Ovary (tissue), 9 donors: Measurements from ENCODE around the gene ARHGAP33. TPM values are rescaled to one million over a fixed set of nuclear protein-coding genes. Genes with fewer than 3 reads are reported as not detected.

Experiments used
- DNase-seq, 5 donors: peaks; one replicate each; pipeline ENCODE4 v3.0.0-alpha.2; 2019 to 2020
- H3K27ac ChIP-seq, 2 donors: fragments of 200-600 bp; one replicate each; pipeline versions ENCODE4 v1.5.1 to v1.8.0; 2019 to 2022
- H3K27me3 ChIP-seq: fragments of 200-600 bp; one replicate; pipeline ENCODE4 v1.8.0; 2022
- H3K36me3 ChIP-seq: fragments of 200-600 bp; sonication (generic); one replicate; pipeline ENCODE4 v1.5.1; 2019
- H3K4me1 ChIP-seq: one replicate; pipeline ENCODE4 v1.8.1; 2013; ENCODE audit warnings: mild to moderate bottlenecking, moderate library complexity; ENCODE audit not compliant: insufficient read depth
- H3K4me3 ChIP-seq: fragments of 200-600 bp; sonication (generic); one replicate; pipeline ENCODE4 v1.5.1; 2017
- H3K9me3 ChIP-seq, 2 donors: fragments of 200-600 bp in 1 of 2; sonication (generic) in 1 of 2; one replicate each; pipeline versions ENCODE4 v1.5.1 to v1.8.1; 2013 to 2019; ENCODE audit warnings: mild to moderate bottlenecking in 1 of 2, moderate library complexity in 1 of 2
- EP300 ChIP-seq: sonication (generic); formaldehyde crosslinking; IDR thresholded peaks from one replicate; pipeline ENCODE4 v1.6.1; 2017; ENCODE audit warnings: antibody characterized with exemption
- POLR2A ChIP-seq: fragments of 450-650 bp; IDR thresholded peaks from one replicate; pipeline ENCODE4 v1.6.1; 2017; ENCODE audit warnings: antibody characterized with exemption, mild to moderate bottlenecking, moderate library complexity
- WGBS, 3 donors: extraction: QIAGEN DNeasy Blood & Tissue Kit in 1 of 3; methylation state at CpG; one replicate each; pipeline versions ENCODE4 v1.1.5 to v1.1.7; 2013 to 2017; 5-methylcytosine and 5-hydroxymethylcytosine counted together
- intact Hi-C, 4 donors: fragments of 100-400 bp; cut with DNase I; formaldehyde crosslinking; loops; one replicate each; pipeline versions ENCODE4 v1.11.0 to v1.15.1; 2022 to 2023
- polyA plus RNA-seq, 2 donors: library from polyadenylated mRNA; stranded (reverse); fragments of 200-250 nt in 1 of 2; fragments of 350-450 nt in 1 of 2; fragmentation: Illumina TruSeq in 1 of 2; extraction: RNeasy Lipid Tissue Mini Kit (QIAGEN cat#74804) in 1 of 2; gene quantifications; one replicate each; pipeline ENCODE4 v1.2.3, GENCODE V29; 2013 to 2014
- total RNA-seq, 7 donors: library from RNA; depleted of rRNA in 2 of 7; stranded (reverse); fragments of >200 nt in 2 of 7; fragmentation: NEBNext Ultra II Directional in 3 of 7; extraction: Animal tissue kit (Norgen Biotek cat#: 25700) in 3 of 7; gene quantifications; one replicate each; pipeline versions ENCODE4 v1.1.0 to v1.2.4, GENCODE V29; 2016 to 2023
- TF ChIP-seq, protein P1 (sequence below), 3 donors: fragments of 450-650 bp in 2 of 3; fragments of 200-600 bp in 1 of 3; IDR thresholded peaks; one replicate each; pipeline versions ENCODE4 v1.5.1 to v1.8.0; 2016 to 2022; ENCODE audit warnings: antibody characterized with exemption in 3 of 3, mild to moderate bottlenecking in 1 of 3
- donor health status: DM: no; HTN: no; CAD: no; lungs with moderate emphysema.
- donor health status: DM: no; HTN: no; CAD: no.
- donor health status: Bipolar disorder and iron deficiency.
- donor health status: DM: yes; HTN: yes; CAD: no.
- donor health status: DM: no; HTN: no; CAD: no.
- donor health status: DM: yes; HTN: yes; CAD: no.

The ARHGAP33 gene
- total and polyA plus RNA-seq, 9 donors: 0.95 to 52.7 (median 32.7) TPM

DNA sequence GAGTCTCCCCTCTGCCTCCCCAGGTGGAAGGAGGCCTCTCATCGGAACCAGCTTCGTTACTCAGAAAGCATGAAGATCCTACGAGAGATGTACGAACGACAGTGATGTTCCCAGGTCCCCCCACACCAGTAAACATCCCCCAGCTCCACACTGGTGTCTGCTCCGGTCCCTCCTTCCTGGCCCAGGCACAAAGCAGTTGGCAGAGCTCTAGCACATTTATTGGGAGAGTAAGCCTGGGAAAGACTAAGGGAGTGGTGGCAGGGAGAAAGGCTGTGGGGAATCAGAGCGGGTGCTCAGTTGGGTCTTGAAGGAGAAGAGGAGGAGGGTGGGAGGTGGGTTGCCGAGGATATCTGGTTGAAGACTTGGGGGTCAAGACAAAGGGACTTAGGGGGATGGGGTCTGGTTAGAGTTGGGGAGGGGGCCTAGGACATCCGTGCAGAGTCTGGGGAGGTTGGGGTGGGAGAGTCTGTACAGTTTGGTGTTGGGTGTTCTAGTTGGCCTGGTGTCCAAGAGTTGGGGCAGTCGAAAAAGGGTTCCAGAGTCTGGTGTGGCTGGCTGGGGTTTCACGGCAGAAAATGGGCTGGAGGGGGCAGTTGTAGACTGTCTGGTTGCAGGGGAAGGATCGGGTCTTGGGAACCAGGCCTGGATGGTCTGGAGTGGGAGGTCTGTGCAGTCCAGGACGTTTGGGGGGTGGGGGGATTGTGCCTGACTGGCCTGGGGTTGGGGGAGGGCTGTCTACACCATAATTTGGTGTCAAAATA, 20.8 kb upstream of the ARHGAP33 start:
- TF ChIP-seq EP300 (no peak), POLR2A (no peak)
- TF ChIP-seq, protein P1, sequence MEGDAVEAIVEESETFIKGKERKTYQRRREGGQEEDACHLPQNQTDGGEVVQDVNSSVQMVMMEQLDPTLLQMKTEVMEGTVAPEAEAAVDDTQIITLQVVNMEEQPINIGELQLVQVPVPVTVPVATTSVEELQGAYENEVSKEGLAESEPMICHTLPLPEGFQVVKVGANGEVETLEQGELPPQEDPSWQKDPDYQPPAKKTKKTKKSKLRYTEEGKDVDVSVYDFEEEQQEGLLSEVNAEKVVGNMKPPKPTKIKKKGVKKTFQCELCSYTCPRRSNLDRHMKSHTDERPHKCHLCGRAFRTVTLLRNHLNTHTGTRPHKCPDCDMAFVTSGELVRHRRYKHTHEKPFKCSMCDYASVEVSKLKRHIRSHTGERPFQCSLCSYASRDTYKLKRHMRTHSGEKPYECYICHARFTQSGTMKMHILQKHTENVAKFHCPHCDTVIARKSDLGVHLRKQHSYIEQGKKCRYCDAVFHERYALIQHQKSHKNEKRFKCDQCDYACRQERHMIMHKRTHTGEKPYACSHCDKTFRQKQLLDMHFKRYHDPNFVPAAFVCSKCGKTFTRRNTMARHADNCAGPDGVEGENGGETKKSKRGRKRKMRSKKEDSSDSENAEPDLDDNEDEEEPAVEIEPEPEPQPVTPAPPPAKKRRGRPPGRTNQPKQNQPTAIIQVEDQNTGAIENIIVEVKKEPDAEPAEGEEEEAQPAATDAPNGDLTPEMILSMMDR (IDR thresholded peaks at IDR 0.05): no peak
- H3K9me3 ChIP-seq: no peaks in the 10 kb centered on the region
- H3K36me3 ChIP-seq: no peaks in the 10 kb centered on the region
- H3K27ac ChIP-seq: peak overlapping the region; percentile 90 to 97
- no peak overlapping the region for H3K4me3 ChIP-seq
- H3K27me3 ChIP-seq: no peaks in the 10 kb centered on the region
- WGBS, 3 donors: 69 to 73% (median 70%) methylated on average over 13 of the region's 13 CpGs
- peak in 4 of 5 donors; percentile 46 to 58 (median 58) for DNase-seq
- peaks cover 12% of the 10 kb centered on the region for H3K4me1 ChIP-seq
- intact Hi-C loops: no loop called here

DNA sequence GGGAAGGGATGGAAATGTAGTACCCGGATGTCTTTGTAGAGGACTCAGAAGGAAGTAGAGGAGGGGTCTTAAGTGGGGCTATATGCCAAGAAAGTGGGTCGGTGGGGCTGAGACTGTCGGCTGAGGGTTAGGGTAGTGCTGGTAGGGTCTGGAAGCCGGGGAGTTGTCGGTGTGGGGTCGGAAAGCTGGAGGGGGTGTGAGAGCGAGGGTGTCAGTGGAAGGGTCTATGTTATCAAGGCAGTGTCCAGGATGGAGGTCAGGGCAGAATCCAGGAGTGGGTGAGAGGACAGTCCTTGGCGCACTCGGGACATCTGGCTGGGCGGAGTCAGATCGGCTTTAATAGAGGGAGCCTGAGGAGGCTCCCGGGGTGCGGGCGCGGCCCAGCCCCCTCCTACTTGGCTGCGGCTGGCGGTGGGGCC, 20.2 kb upstream of the ARHGAP33 start:
- H3K4me1 ChIP-seq: peaks cover 12% of the 10 kb centered on the region
- intact Hi-C loops: no loop called here
- DNase-seq: no peak
- WGBS, 3 donors: 15 to 26% (median 18%) methylated on average over 13 to 17 of the region's 17 CpGs
- no peak for TF ChIP-seq EP300
- no peak for TF ChIP-seq POLR2A
- TF ChIP-seq, protein P1 (IDR thresholded peaks at IDR 0.05): no peak
- H3K36me3 ChIP-seq: no peaks in the 10 kb centered on the region
- peak overlapping the region; percentile 90 to 97 for H3K27ac ChIP-seq
- no peaks in the 10 kb centered on the region for H3K27me3 ChIP-seq
- no peaks in the 10 kb centered on the region for H3K9me3 ChIP-seq
- peak overlapping the region; percentile 37 for H3K4me3 ChIP-seq

DNA sequence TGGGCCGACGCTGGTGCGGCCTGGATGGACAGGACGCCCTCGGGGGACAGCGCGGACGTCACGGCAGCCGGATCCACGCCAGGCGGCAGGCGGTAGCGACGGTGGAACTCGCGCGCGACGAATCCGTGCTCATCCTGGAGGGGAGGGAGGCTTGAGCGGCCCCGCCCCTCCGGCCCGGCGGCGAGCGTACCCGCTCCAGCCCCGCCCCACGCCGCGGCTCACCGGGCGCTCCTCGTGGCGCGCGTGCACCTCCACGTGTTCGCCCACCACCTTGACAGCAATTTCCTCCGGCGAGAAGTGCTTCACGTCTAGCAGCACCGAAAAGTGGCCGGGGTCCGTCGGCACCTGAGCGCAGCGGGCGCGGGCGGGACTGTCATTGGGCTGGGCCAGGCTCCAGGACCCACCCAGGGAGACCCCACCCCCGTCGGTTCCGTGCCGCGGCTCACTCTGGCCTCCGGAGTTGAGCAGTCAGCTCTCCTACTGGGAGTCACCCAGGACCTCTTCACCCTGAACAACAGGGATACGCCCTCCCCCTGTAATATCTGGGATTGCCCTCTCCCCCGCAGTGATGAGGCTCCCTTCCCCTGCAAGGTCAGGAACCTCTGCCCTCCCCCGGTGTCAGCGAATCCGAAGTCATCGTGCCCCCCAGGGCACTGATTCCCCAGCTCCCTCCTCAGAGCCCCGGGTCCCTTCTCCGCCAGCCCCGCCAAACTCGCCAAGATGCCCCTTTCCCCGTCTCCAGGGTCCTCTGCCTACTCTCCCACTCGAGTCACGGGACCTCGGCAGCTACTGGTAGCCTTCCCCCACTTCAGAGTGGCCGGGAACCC, 19.6 kb upstream of the ARHGAP33 start:
- no peaks in the 10 kb centered on the region for H3K36me3 ChIP-seq
- no peaks in the 10 kb centered on the region for H3K9me3 ChIP-seq
- H3K4me1 ChIP-seq: peaks cover 12% of the 10 kb centered on the region
- TF ChIP-seq, protein P1 (IDR thresholded peaks at IDR 0.05): no peak
- TF ChIP-seq POLR2A (peak; percentile 49), EP300 (peak; percentile 69)
- H3K4me3 ChIP-seq: peak overlapping the region; percentile 37
- peak; percentile 95 to 96 (median 95) for DNase-seq
- 3 to 8% (median 5%) methylated on average over 43 to 74 of the region's 74 CpGs for WGBS, 3 donors
- intact Hi-C loops: loop anchor here in 1 of 4 donors (2.0 kb wide), 1 partner anchor 39 kb away; no protein-coding TSS in a partner anchor
- peak overlapping the region; percentile 90 to 97 for H3K27ac ChIP-seq
- H3K27me3 ChIP-seq: no peaks in the 10 kb centered on the region

DNA sequence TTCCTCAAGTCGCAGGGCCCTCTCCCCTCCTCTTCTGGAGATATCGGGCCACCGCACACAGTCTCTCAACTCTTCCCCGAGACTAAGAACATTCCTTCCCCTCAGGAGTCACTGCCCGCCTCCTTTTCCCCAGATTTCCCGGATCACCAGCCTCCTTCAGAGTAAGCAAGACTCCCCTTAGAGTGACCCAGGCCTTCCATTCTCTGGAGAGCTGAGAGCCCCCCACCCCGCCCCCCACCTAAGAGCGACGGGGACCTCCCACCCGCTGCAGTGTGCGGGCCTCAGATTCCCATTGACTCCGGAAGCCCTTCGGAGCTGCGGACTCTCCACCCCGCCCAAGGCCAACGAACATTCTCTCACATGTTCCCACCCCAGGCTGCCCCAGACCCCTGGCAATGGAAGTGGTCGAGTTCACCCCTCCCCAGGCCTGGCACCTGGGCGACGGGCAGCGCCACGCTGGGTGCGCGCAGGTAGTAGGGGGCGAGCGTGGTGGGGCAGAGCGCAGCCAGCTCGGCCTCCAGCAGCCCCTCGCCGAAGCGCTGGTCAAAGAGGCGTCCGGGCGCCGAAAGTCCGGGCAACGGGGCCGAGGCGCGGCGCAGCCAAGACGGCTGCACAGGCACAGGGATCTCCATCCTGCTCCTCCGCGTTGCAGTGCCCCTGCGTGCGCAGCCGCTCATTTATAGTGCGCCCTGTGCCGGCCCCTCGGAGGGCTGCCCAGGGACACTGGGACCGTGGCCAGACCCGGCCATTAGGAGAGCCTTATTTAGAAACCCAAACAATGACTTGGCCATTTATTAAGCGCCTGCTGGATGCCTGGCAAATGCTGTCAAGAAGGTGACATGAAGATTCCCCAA, 18.8 kb upstream of the ARHGAP33 start, which contains the start of gene HSPB6:
Gene HSPB6, minus strand, starts transcription at position 653 of the 854 bp plus-strand sequence. Its CDS starts 21 bp downstream, at position 632.
- Histone ChIP-seq H3K36me3 (no peaks in the 10 kb centered on the region), H3K4me3 (peak within 1 kb of the TSS; percentile 37), H3K9me3 (no peaks in the 10 kb centered on the region), H3K4me1 (peaks cover 12% of the 10 kb centered on the region), H3K27me3 (no peaks in the 10 kb centered on the region), H3K27ac (peak within 1 kb of the TSS; percentile 93 to 97)
- WGBS, 3 donors: 1 to 3% (median 2%) methylated on average over 37 to 52 of the region's 52 CpGs
- TF ChIP-seq POLR2A (peak; percentile 89), EP300 (no peak)
- TF ChIP-seq, protein P1 (IDR thresholded peaks at IDR 0.05): peak in 1 of 3 donors; percentile 5
- intact Hi-C loops: loop anchor here in 1 of 4 donors (2.0 kb wide), 1 partner anchor 40 kb away; no protein-coding TSS in a partner anchor
- DNase-seq: peak; percentile 88 to 92 (median 89)
